Esophagus (tissue), 2 donors: Measurements from ENCODE around the gene KCNJ6. TPM values are rescaled to one million over a fixed set of nuclear protein-coding genes. Genes with fewer than 3 reads are reported as not detected.

Source experiments
- H3K27ac ChIP-seq, 2 donors: one replicate each; pipeline ENCODE4 v1.5.1; 2013; ENCODE audit warnings: low read depth in 2 of 2, mild to moderate bottlenecking in 2 of 2, inconsistent platforms in 1 of 2, low read length in 1 of 2, moderate library complexity in 1 of 2
- H3K27me3 ChIP-seq, 2 donors: one replicate each; pipeline ENCODE4 v1.6.1; 2013; ENCODE audit warnings: low read length in 2 of 2, control low read depth in 1 of 2, mild to moderate bottlenecking in 1 of 2; ENCODE audit not compliant: insufficient read depth in 2 of 2, control insufficient read depth in 1 of 2
- H3K36me3 ChIP-seq, 2 donors: one replicate each; pipeline ENCODE4 v1.6.1; 2013; ENCODE audit warnings: low read length in 1 of 2; ENCODE audit not compliant: control insufficient read depth in 2 of 2, insufficient read depth in 2 of 2
- H3K4me1 ChIP-seq, 2 donors: one replicate each; pipeline ENCODE4 v1.6.1; 2013; ENCODE audit warnings: low read length in 1 of 2; ENCODE audit not compliant: control insufficient read depth in 2 of 2, insufficient read depth in 2 of 2
- H3K4me3 ChIP-seq, 2 donors: one replicate each; pipeline ENCODE4 v1.5.1; 2013; ENCODE audit warnings: low read length in 2 of 2, mild to moderate bottlenecking in 2 of 2, low read depth in 1 of 2, moderate library complexity in 1 of 2
- H3K9me3 ChIP-seq, 2 donors: one replicate each; pipeline ENCODE4 v1.6.1; 2013; ENCODE audit warnings: mild to moderate bottlenecking in 2 of 2, low read depth in 1 of 2, low read length in 1 of 2, moderate library complexity in 1 of 2; ENCODE audit not compliant: control insufficient read depth in 2 of 2, insufficient read depth in 1 of 2
- WGBS, 2 donors: extraction: QIAGEN DNeasy Blood & Tissue Kit; methylation state at CpG; one replicate each; pipeline ENCODE4 v1.1.7; 2013; 5-methylcytosine and 5-hydroxymethylcytosine counted together
- polyA plus RNA-seq, 2 donors: library from polyadenylated mRNA; stranded (reverse); fragments of 200-250 nt; gene quantifications; one replicate each; pipeline ENCODE4 v1.2.3, GENCODE V29; 2013
- donor health status: healthy with polysubstance abuse.
- donor health status: Bipolar disorder and iron deficiency.

Gene KCNJ6
- polyA plus RNA-seq, 2 donors = under 0.01 TPM; not detected in 1

- H3K4me3 ChIP-seq = no peak overlapping the region
- WGBS, 2 donors = 45 to 69% methylated on average over 4 of the region's 4 CpGs
- no peak overlapping the region for H3K27ac ChIP-seq
- H3K9me3 ChIP-seq = no peaks in the 10 kb centered on the region
- no peaks in the 10 kb centered on the region for H3K36me3 ChIP-seq
- no peaks in the 10 kb centered on the region for H3K27me3 ChIP-seq
- no peaks in the 10 kb centered on the region for H3K4me1 ChIP-seq
Measured at GRCh38 chr21:37607081-37607480, 309.2 kb downstream of the KCNJ6 start.

GRCh38 chr21:37606549-37606948 is 309.7 kb downstream of the KCNJ6 start:
- no peak overlapping the region for H3K4me3 ChIP-seq
- no peaks in the 10 kb centered on the region for H3K4me1 ChIP-seq
- no peaks in the 10 kb centered on the region for H3K27me3 ChIP-seq
- 82 to 84% methylated on average over 10 of the region's 10 CpGs for WGBS, 2 donors
- H3K9me3 ChIP-seq = no peaks in the 10 kb centered on the region
- no peak overlapping the region for H3K27ac ChIP-seq
- H3K36me3 ChIP-seq = no peaks in the 10 kb centered on the region

GRCh38 chr21:37605006-37605405 is 311.3 kb downstream of the KCNJ6 start:
- Histone ChIP-seq H3K27me3 (no peaks in the 10 kb centered on the region), H3K36me3 (no peaks in the 10 kb centered on the region), H3K27ac (no peak overlapping the region), H3K4me1 (no peaks in the 10 kb centered on the region), H3K4me3 (no peak overlapping the region), H3K9me3 (no peaks in the 10 kb centered on the region)

GRCh38 chr21:37603129-37603528 is 313.1 kb downstream of the KCNJ6 start:
- Histone ChIP-seq H3K9me3 (peaks cover 0 to 2% of the 10 kb centered on the region in 2 donors), H3K36me3 (no peaks in the 10 kb centered on the region), H3K27ac (no peak overlapping the region), H3K4me1 (no peaks in the 10 kb centered on the region), H3K27me3 (no peaks in the 10 kb centered on the region), H3K4me3 (no peak overlapping the region)
- WGBS, 2 donors = 75 to 83% methylated on average over 2 of the region's 2 CpGs

- H3K4me3 ChIP-seq = no peak overlapping the region
- H3K27me3 ChIP-seq = no peaks in the 10 kb centered on the region
- WGBS, 2 donors = 90 to 91% methylated on average over 5 of the region's 5 CpGs
- no peaks in the 10 kb centered on the region for H3K4me1 ChIP-seq
- H3K27ac ChIP-seq = no peak overlapping the region
- no peaks in the 10 kb centered on the region for H3K36me3 ChIP-seq
- H3K9me3 ChIP-seq = peaks cover 0 to 2% of the 10 kb centered on the region in 2 donors
Measured at GRCh38 chr21:37601915-37602314, 314.3 kb downstream of the KCNJ6 start.

GRCh38 chr21:37601027-37601426 is 315.2 kb downstream of the KCNJ6 start:
- no peak overlapping the region for H3K4me3 ChIP-seq
- peaks cover 0 to under 1% of the 10 kb centered on the region in 2 donors for H3K4me1 ChIP-seq
- H3K27me3 ChIP-seq = no peaks in the 10 kb centered on the region
- H3K9me3 ChIP-seq = peaks cover under 1 to 2% of the 10 kb centered on the region in 2 donors
- WGBS, 2 donors = 80 to 86% methylated on average over 3 of the region's 3 CpGs
- H3K36me3 ChIP-seq = no peaks in the 10 kb centered on the region
- no peak overlapping the region for H3K27ac ChIP-seq

GRCh38 chr21:37595944-37596343 is 320.3 kb downstream of the KCNJ6 start:
- no peaks in the 10 kb centered on the region for H3K27me3 ChIP-seq
- no peak overlapping the region for H3K4me3 ChIP-seq
- H3K4me1 ChIP-seq = peaks cover 0 to 2% of the 10 kb centered on the region in 2 donors
- H3K36me3 ChIP-seq = no peaks in the 10 kb centered on the region
- no peak overlapping the region for H3K27ac ChIP-seq
- WGBS, 2 donors = 90 to 93% methylated on average over 8 of the region's 8 CpGs
- peaks cover 2% of the 10 kb centered on the region in 2 donors for H3K9me3 ChIP-seq

- no peaks in the 10 kb centered on the region for H3K27me3 ChIP-seq
- no peak overlapping the region for H3K4me3 ChIP-seq
- H3K27ac ChIP-seq = no peak overlapping the region
- 77 to 87% methylated on average over 15 of the region's 15 CpGs for WGBS, 2 donors
- H3K4me1 ChIP-seq = peaks cover 0 to 2% of the 10 kb centered on the region in 2 donors
- peaks cover 2% of the 10 kb centered on the region in 2 donors for H3K9me3 ChIP-seq
- H3K36me3 ChIP-seq = no peaks in the 10 kb centered on the region
Measured at GRCh38 chr21:37594472-37594951, 321.7 kb downstream of the KCNJ6 start.

- H3K9me3 ChIP-seq = peaks cover 2% of the 10 kb centered on the region in 2 donors
- no peaks in the 10 kb centered on the region for H3K36me3 ChIP-seq
- no peaks in the 10 kb centered on the region for H3K27me3 ChIP-seq
- peaks cover 0 to 2% of the 10 kb centered on the region in 2 donors for H3K4me1 ChIP-seq
- H3K4me3 ChIP-seq = no peak overlapping the region
- H3K27ac ChIP-seq = no peak overlapping the region
- 63% methylated on average over 19 of the region's 19 CpGs for WGBS, 2 donors
Measured at GRCh38 chr21:37593740-37594471, 322.4 kb downstream of the KCNJ6 start.

- Histone ChIP-seq H3K9me3 (peaks cover 0 to 2% of the 10 kb centered on the region in 2 donors), H3K27me3 (no peaks in the 10 kb centered on the region)
- 50 to 70% methylated on average over 5 of the region's 5 CpGs for WGBS, 2 donors
Measured at GRCh38 chr21:37593015-37593414, 323.2 kb downstream of the KCNJ6 start.

More at GRCh38 chr21:37593015-37593414, 323.2 kb downstream of the KCNJ6 start:
- Histone ChIP-seq H3K4me3 (no peak overlapping the region), H3K4me1 (peaks cover 0 to 2% of the 10 kb centered on the region in 2 donors), H3K27ac (no peak overlapping the region), H3K36me3 (no peaks in the 10 kb centered on the region)
